ENCODE results near the gene SHLD3. TPM values are rescaled to one million over a fixed set of nuclear protein-coding genes. Genes with fewer than 3 reads are reported as not detected.

The SHLD3 gene, protein sequence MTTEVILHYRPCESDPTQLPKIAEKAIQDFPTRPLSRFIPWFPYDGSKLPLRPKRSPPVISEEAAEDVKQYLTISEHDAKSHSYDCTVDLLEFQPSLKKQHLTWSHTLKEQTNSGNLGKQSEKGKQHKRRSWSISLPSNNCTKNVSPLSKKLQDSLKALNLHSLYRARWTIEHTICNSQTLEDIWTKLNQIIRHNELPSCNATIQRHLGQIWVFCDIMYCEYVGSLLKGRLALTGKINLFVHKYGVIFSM
- polyA plus RNA-seq (2012; rRNA removed) = 2.4 and 3.8 TPM in 2 replicates
- 4.2 and 5.8 TPM in 2 replicates for polyA plus RNA-seq (2012; cell fraction: cytosol; rRNA removed)
- 1.2 and 3.3 TPM in 2 replicates for polyA plus RNA-seq (2012; cell fraction: nucleus; rRNA removed)

GRCh38 chr5:65624571-65625555 is at the start of gene SHLD3, which contains the start of gene TRAPPC13:
TSS of gene SHLD3 (plus strand) at chr5:65625027. CDS start at chr5:65629588, 4,561 bp downstream.
TSS of gene TRAPPC13 (plus strand) at chr5:65625027. CDS start at chr5:65625061, 34 bp downstream.
- peak within 1 kb of the TSS; percentile 89 for H3K4me2 ChIP-seq
- H2AFZ ChIP-seq (ENCODE audit: low read depth) = peak within 1 kb of the TSS; percentile 82
- peaks cover 92% of the 10 kb centered on the region for H3K79me2 ChIP-seq (ENCODE audit: insufficient read depth)
- H3K4me1 ChIP-seq (ENCODE audit: control insufficient read depth in 1 of 2, insufficient read depth in 2 of 2, low read depth in 1 of 2, low read length in 1 of 2) = peaks cover 0 to 13% of the 10 kb centered on the region in 2 experiments; a peak in 2 of 4 replicates
- H3K36me3 ChIP-seq (replicated peaks in 1 of 2; ENCODE audit: control insufficient read depth in 1 of 2, insufficient read depth in 2 of 2, low read length in 1 of 2) = peaks cover 9 to 18% of the 10 kb centered on the region in 2 experiments
- ChIA-PET CTCF (interaction anchor here (1.3 kb wide), 1 partner anchor 17 kb away, joined by 3 read pairs; no protein-coding TSS in a partner anchor), POLR2A (interaction anchor here (1.0 kb wide), 1 partner anchor 515 kb away, joined by 4 read pairs; no protein-coding TSS in a partner anchor)
- under 1% methylated on average over 34 of the region's 36 CpGs for WGBS (ENCODE audit: low lambda C conversion rate)
- H3K9me3 ChIP-seq = no peaks in the 10 kb centered on the region
- H3K9me2 ChIP-seq = no peaks in the 10 kb centered on the region
- peak; percentile 73 for DNase-seq
- peak within 1 kb of the TSS; percentile 77 for H3K9ac ChIP-seq
- H3K4me3 ChIP-seq (ENCODE audit: low read depth in 2 of 2, low read length in 1 of 2) = peak within 1 kb of the TSS; percentile 78 to 97
- no peaks in the 10 kb centered on the region for H3K27me3 ChIP-seq (ENCODE audit: insufficient read depth)
- no peak for TF ChIP-seq GATA2 (CRISPR knock-in tag; IDR thresholded peaks at IDR 0.05)
- TF ChIP-seq YY1 (IDR thresholded peaks at IDR 0.05; ENCODE audit: low read depth) = peak; percentile 85
- TF ChIP-seq, protein P1, sequence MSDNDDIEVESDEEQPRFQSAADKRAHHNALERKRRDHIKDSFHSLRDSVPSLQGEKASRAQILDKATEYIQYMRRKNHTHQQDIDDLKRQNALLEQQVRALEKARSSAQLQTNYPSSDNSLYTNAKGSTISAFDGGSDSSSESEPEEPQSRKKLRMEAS (IDR thresholded peaks at IDR 0.05; ENCODE audit: low read depth) = peak; percentile 84
- no peak for TF ChIP-seq TCF12 (IDR thresholded peaks at IDR 0.05)
- peak; percentile 85 for TF ChIP-seq GABPA (IDR thresholded peaks at IDR 0.05; ENCODE audit: low read depth)
- peak; percentile 84 for TF ChIP-seq CHD2 (IDR thresholded peaks at IDR 0.05; ENCODE audit: low read length, partially characterized antibody)
- TF ChIP-seq REST (IDR thresholded peaks at IDR 0.05; ENCODE audit: low read depth, low read length) = peak; percentile 67; the same call in 1 of the 2 replicates
- no peak for TF ChIP-seq PBX3 (IDR thresholded peaks at IDR 0.05)
- peak; percentile 89 for TF ChIP-seq ZBTB33 (IDR thresholded peaks at IDR 0.05; ENCODE audit: borderline replicate concordance, low read depth)
- TF ChIP-seq RAD21 (IDR thresholded peaks at IDR 0.05; ENCODE audit: low read length) = no peak
- TF ChIP-seq IRF3 (IDR thresholded peaks at IDR 0.05; ENCODE audit: low read depth, low read length) = no peak
- peak; percentile 65 for TF ChIP-seq POLR2AphosphoS5 (IDR thresholded peaks at IDR 0.05; ENCODE audit: low read depth, low read length)
- peak; percentile 55 for TF ChIP-seq ELF1 (IDR thresholded peaks at IDR 0.05)
- peak; percentile 19; the same call in 1 of the 2 replicates for TF ChIP-seq CTCF (IDR thresholded peaks at IDR 0.05)
- H4K20me1 ChIP-seq (ENCODE audit: insufficient read depth) = no peaks in the 10 kb centered on the region; the same call in 1 of the 2 replicates
- H3F3A ChIP-seq (replicated peaks; ENCODE audit: insufficient read depth) = peaks cover 2% of the 10 kb centered on the region
- H3K27ac ChIP-seq (ENCODE audit: low read depth in 2 of 2, low read length in 1 of 2) = peak within 1 kb of the TSS; percentile 90 to 96

Measured in SK-N-SH (cell line).